Stimulated activated CD4-positive, alpha-beta T cell treated with anti-CD3 and anti-CD28 coated beads, Interleukin-1b, Interleukin-23, amount 100 ng/mL, for 24 hours (primary cell): ENCODE results near the gene RARB.

Experiments used
- DNase-seq, 4 experiments: peaks; one replicate each; pipeline ENCODE4 v3.0.0-alpha.2; 2020; ENCODE audit warnings: low read depth in 4 of 4, low spot score in 1 of 4

The RARB gene

DNA sequence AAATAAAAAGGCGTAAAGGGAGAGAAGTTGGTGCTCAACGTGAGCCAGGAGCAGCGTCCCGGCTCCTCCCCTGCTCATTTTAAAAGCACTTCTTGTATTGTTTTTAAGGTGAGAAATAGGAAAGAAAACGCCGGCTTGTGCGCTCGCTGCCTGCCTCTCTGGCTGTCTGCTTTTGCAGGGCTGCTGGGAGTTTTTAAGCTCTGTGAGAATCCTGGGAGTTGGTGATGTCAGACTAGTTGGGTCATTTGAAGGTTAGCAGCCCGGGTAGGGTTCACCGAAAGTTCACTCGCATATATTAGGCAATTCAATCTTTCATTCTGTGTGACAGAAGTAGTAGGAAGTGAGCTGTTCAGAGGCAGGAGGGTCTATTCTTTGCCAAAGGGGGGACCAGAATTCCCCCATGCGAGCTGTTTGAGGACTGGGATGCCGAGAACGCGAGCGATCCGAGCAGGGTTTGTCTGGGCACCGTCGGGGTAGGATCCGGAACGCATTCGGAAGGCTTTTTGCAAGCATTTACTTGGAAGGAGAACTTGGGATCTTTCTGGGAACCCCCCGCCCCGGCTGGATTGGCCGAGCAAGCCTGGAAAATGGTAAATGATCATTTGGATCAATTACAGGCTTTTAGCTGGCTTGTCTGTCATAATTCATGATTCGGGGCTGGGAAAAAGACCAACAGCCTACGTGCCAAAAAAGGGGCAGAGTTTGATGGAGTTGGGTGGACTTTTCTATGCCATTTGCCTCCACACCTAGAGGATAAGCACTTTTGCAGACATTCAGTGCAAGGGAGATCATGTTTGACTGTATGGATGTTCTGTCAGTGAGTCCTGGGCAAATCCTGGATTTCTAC is at the start of gene RARB:
Gene RARB (plus strand): TSS at position 322 of the 847 bp plus-strand sequence. CDS start 469 bp downstream, at position 791.
- DNase-seq: no peak

DNA sequence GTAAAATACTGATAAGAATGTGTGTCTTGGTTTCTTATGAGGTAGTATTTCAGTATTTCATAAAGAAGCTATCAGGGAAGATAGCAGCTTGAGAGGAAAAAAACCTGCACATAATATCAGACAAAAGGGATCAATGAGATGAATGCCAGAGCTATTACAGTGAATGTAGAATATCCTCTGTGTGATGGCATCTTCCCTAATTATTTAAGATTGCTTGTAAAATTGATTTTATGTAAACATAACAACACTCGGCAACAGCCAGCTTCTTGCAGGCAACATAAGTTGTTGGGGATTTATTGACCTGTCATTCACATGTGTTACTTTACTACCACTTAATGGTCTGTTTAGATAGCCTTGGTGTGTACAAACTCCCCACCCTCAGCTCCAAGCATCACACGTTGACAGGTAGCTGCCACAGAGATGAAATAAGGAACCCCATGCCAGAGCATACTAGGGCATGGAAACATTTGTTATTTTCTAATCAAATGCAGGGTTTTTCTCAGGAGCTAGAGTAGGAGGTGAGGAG is 49.2 kb upstream of the RARB start:
- no peak for DNase-seq

DNA sequence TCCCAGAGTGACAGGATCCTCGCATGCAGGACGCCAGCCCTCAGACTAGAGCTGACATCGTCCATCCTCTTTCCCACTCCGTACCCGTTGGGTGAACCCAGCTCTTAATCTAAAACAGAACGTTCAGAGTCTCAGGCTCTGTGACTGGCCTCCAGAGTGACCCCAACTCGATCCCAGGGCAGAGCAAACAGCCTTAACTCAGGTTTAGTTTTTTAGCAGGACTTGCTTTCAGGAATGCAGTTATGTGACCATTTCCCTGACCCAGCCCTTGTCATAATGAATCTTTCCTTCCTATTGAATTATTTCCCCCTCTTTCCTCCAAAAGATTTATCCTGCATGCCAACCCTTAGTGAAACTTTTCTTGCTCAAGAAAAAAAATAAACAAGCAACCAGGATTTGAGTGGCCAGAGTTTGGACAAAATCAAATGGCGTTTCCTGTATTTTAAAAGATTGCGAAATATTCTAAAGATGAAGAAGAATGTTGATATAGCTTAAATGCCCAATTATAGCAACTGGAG is 47.8 kb upstream of the RARB start:
- no peak for DNase-seq

DNA sequence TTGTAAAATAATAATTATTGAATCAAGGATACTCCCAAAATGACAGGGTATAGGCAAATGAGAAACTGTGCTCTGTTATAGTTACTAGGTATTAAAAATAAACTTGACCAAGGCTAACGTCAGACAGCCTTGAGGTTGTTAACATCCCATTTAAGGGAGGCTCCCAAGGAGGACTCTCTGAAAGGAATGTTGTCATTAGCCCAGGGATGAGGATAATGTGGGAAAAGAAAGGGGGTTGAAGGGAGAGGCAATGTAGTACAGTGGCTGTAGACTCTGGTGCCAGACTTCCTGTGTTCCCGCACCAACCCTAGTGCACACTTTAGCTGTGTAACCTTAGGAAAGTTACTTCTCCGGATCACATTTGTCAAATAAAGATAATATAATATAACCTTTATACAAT is 47.0 kb upstream of the RARB start:
- DNase-seq: no peak

DNA sequence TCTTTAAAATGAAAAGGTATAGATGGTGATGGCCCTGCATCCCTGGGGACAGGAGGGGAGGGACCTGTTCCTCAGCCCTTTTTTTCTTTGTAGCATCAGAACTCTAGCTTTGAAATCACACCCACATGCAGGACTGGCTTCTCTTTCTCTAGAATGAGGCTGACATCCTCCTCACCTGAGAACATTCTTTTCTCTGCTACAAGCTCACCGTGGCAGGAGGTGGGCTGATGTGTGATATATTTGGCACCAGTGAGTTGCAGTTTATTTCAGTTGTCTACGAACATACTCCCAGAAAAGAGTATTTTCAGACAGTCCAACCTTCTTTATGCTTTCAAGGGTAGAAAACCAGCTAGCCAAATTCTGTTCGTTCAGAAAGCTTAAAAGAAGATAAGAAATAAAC is 43.6 kb upstream of the RARB start:
- DNase-seq: no peak

DNA sequence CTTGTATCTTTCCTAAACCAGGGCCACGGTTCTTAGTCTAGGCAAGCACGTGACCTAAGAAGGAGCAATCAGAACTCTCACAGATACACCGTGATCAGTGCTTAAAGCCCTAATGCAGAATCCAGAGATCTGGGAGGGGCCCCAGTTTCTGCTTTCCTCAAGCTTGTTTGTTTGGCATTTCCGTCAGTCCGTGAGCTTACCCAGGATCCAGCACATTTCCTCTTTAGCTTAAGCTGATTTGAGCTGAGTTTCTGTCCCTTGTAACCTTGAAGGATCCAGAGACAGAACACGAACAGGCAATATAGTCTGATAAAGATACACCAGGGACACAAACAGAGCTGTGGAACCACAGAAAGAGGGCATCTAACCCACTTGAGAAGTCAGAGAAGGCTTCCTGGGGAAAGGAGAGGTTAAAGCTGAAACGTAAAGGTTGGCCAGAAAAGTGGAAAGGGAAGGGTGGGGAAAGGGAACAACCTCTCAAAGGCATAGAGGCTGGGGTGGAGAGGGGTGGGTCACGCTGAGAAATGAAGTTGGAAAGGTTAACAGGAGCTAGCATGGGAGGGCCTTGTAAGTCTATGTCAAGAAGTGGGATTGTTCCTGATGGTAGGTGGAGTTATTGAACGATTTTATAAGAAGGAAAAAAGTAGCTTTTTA is 42.1 kb upstream of the RARB start:
- no peak for DNase-seq

DNA sequence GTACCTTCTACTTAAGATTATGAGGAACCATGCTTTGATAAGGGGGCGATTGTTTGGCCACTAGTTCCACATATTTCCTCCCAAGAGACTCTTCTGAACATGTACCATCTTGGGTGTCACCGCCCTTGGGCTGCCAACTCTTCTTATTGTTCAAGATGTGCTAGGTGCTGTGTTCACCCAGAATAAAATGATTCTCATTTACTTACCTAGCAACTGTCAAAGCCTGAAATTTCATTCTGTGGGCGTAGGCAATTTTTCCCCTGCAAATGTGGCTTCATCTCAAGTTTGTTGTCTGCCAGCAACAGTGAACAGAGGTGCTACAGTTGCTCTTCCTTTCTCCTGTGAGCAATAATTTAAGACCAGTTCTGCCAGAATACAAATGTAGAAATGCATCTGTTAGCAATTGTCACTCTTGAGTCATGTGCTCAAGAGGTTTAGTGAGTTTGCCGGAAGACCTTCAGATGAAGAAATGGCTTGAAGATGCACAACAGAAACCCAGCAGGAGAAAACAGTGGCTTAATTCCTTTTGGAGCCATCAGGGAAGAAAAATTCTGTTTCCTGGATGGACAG is 41.3 kb upstream of the RARB start:
- DNase-seq: no peak

DNA sequence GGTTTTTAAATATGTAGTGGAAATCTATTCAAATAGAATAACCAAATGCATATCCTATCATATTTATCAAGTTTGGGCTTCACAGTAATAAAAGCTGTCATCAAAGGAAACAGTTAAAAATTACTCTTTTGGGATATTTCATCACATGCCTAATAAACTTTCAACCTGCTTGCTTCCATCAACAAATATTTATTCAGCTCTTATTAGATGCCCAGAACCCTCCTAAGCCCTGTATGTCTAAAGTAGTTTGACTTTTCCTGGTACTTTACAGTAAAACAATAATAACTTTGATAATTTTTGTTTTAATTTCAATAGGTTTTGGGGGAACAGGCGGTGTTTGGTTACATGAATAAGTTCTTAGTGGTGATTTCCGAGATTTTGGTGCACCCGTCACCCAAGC is 37.5 kb upstream of the RARB start:
- no peak for DNase-seq

DNA sequence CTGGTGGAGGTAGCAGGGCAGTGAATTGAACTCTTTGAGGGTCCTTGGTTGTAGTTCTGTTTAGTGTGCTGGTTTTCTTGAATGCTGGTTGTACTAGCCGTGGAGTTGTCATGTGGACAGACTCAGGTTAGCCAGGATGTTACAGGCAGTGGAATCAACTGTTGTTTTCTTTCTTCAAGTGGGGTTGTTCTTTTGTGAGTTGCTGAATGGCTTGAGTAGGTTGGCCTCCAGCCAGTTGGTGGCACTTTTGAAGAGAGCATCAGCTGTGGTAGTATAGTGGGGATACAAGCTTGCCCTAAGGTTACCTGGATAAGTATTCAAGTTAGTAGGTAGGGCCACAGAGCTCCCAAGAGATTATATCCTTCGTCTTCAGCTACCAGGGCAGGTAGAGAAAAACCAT is 31.8 kb upstream of the RARB start:
- no peak for DNase-seq

DNA sequence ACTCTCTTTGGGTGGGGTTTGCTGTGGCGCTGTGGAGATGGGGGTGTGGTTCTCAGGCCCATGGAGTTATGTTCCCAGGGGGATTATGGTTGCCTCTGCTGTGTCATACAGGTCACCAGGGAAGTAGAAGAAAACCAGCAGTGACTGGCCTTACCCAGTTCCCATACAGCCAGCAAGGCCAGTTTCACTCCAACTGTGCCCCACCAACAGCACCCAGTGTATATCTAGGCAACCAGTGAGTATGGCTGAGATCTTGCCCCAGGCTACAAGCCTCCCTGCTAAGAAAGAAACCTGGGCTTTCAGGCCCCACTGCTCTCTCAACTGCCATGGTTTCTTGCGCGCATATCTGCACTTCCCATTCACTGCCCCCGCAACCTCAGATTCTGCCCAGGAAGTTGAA is 31.4 kb upstream of the RARB start:
- no peak for DNase-seq

DNA sequence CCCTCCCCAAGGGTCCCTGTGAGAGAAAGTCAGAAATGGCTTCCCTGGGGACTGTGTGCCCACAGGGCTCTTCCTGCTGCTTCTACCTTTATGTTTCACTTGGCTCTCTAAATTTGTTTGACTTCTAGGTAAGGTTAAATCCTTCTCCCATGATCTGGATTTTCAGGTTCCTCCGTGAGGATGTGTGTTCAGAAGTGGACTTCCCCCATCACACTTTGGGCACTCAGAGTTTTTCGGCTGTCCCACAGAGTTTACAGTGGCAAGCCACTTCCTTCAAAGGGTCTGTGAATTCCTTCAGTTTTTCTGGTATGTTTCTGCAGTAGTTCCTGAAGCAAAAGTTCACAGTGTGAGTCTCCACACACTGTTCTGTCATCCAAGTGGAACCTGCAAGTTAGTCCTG is 30.9 kb upstream of the RARB start:
- DNase-seq: no peak

DNA sequence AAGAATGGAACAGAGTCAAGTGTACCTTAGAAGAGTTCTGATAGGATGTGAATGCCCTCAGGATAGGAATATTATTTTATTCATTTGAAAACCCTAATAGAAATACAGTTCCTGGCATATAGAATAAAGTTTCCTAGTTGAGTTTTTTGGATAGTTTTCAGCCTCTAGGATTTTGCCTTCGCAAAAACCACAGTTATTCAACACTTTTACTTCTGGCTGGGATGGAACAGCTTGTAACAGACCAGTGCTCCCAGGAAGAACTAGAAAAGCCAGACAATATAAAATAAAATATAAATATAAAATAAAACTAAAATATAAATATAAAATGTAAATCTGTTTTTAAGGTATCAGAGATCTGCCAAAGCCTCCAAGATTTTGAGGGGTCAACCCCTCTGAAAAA is 27.5 kb upstream of the RARB start:
- no peak for DNase-seq

DNA sequence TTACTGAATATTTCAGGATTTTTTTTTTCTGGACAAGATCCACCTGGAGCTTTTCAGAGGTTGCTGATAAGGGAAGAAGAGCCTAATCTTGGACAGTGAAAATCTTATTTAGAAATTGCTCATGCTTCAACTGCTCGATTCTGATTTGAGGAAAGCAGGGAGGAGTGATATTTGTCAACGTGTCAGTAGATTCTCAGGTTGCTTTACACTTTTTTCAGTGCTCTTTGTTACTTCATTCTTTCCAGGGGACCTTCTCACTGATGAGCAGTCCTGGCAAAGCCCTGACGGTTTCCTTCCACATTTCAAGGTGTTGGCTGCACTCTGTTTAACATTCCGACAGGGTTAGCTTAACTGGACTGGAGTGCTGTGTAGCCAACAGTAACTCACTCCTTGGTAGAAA is 24.1 kb upstream of the RARB start:
- DNase-seq: no peak

DNA sequence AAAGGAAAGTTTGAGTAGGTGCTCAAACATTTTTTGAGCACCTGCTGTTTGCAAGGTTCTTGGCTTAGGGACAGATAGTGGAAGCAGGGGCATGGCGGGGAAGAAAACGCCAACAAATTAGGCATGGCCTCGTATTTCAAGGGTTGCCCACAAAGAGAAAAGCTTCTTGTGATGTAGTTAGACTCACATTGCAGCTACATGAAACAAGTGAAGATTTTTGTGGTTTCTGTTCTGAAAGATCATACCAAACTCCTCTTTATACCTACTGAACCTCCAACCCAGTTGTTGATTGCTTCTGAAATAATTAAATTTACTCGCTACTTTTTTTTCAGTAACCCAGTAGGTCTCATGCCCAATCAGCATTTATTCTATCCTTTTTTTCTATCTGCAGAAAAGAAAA is 23.5 kb upstream of the RARB start:
- DNase-seq: no peak

DNA sequence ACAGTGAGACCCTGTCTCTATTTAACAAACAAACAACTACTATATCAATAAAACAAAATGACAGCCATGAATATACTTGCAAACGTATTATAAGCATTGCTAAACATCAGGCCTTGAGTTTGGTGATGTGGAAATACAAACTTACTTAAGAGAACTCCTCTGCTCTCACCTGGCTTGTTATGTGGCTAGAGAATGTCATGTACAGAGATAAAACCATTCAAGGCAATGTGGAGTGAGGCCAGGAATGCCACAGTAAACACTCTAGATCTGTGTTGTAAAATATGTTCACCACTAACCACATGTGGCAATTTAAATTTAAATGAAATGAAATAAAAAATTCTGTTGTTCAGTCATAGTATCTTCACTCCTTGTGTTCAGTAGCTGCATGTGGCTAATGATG is 22.7 kb upstream of the RARB start:
- no peak for DNase-seq

DNA sequence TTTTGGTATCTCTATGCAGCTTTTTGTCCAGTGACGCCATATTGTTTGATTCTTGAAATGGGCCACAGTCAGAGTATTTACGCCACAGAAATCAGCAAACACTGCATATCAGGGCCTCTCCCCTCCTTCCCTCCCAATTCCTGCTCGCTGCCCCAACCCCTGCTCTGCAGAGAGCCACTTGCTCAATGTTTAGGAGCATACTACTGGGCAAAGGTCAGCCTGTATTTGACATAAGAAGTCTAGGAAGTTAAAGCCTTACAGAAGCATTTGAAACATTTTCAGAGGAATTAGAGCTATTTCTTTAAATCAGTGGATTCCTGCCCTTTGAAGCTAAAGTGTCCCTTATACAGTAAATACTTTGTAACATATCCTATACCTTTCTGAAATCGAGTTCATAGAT is 17.4 kb upstream of the RARB start:
- DNase-seq: no peak

DNA sequence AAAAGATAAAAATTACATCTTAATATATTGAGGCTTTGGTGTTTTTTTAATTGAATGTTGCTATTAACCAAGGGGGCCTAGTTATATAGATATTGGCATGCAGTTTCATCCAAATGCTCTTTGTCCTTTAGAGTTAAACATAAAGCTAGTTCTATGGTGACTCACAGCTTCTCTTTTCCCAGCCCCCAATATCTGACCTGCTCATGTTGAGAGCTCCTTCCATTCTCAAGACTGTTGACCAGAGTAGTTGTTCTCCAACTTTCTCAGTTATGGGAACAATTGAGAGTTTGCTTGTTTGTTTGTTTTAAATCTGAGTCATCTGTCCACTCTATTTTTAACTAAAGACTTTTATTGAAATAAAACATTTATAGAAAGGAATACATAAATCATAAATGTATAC is 15.8 kb upstream of the RARB start:
- DNase-seq: no peak

DNA sequence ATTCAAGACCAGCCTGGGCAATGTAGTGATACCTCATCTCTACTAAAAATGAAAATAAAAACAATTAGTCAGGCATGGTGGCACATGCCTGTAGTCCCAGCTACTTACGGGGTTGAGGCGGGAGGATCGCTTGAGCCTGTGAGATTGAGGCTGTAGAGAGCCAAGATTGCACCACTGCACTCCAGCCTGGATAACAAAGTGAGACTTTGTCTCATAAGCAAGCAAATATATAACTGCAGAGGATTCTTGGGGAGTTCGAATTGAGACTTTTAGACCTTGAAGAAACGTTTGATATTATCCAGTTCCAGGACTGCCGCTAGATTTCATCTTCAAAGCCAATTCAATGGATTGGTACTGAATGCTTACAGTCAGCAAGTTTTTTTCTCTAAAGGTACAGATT is 11.9 kb upstream of the RARB start:
- DNase-seq: no peak

DNA sequence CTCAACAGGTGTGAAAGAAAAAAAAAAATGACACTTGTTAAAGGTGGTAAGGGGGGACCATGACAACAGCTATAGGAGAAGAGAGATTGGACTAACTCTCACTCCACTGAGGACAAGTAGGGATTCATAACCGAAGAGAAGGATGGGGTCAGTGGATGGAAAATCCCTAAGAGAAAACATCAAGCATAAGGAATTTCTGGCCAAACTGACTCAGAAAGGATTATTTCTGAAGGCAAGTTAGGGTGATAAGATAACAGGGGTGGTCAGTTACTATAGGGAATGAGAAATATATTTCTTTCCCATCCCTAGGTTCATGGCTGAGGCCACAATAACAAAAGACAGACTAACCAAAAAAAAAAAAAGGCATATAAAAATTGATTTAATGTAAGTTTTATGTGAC is 9.5 kb upstream of the RARB start:
- no peak for DNase-seq

DNA sequence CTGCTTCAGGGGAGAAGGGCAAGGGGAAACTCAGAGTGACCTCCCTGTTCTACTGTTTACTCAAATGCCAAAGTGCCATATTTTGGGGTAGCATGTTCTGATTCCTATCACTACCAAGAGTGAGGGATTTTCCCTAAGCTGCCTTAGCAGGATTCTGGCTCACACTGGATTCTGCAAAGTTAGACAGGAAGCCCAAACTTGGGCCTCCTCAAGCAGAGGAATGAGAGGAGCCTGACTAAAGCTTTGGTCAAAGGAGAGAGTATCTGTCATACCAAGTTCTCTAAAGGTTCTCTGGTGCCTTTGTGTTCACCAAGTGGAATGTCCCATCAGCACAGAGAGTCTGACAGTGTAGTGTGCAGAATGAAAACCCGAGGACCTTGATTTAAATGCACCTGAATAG is 8.8 kb upstream of the RARB start:
- DNase-seq: no peak

DNA sequence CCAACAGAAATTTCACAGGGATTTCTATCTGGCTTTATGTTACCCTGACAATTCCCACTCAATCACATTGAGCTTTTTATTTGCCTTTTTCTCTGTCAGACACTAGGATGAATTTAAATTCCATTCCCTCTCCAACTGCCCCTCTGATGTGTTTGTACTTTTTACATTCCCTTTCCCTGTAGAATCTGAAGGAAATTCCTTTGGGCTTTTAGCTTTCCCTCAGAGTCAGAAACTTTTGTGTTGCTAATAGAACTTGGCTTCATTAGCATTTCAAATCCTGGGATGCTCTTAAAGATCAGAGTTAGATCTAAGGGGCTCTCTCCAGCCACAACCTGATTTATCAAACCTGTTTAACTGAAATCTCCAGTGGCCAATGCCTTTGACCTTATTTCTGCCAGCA is 7.9 kb upstream of the RARB start:
- no peak for DNase-seq

DNA sequence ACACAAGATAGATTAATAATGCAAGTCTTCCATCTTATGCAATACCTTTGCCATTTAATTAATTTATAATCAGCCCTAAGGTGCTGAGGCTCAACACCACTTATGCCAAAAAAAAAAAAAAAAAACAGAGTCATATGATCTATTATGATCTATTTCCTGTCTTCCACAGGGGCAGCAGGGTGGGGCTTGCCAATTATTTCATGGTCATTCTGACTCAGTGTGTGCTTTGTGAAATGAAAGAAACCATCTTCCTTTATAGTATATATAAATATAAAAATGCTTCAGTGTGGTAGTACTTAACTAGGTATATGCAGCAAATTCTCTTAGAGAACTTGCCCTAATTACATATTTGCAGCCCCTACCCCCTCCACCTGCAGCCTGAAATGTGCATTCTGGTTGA is 7.2 kb upstream of the RARB start:
- DNase-seq: no peak
